GM21576 (cell line): ENCODE data around the gene CEMIP.
"Not testable (repeated sequence)": the region's sequence is repeated elsewhere in the genome, so short reads cannot be mapped to it uniquely, and the experiment has no call there.

ENCODE experiments used
- ATAC-seq: cut with Tn5 transposase; IDR thresholded peaks from one replicate; pipeline ENCODE4 v1.9.1; 2021; ENCODE audit warnings: mild to moderate bottlenecking, moderate library complexity; ENCODE audit not compliant: unreplicated experiment

CEMIP gene

DNA sequence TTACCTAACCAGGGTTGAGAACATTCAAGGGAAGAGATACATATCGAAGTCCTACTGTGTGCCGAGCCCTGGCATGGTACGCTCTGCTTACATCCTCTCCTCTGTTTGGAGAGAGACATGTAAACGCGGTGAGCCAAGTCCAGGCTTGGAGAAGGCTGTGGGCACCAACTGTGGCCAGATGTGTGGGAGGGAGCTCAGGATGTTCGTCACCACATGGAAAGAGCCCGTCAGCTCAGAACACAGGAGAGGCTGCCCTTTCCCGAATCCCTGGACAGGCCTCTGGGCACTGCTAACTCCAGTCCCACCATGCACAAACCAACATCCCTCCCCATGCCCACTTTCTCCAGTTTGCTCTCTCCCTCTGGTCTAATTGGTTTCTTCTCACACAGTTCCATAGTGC lies 167.4 kb downstream of the CEMIP start:
- no peak for ATAC-seq

DNA sequence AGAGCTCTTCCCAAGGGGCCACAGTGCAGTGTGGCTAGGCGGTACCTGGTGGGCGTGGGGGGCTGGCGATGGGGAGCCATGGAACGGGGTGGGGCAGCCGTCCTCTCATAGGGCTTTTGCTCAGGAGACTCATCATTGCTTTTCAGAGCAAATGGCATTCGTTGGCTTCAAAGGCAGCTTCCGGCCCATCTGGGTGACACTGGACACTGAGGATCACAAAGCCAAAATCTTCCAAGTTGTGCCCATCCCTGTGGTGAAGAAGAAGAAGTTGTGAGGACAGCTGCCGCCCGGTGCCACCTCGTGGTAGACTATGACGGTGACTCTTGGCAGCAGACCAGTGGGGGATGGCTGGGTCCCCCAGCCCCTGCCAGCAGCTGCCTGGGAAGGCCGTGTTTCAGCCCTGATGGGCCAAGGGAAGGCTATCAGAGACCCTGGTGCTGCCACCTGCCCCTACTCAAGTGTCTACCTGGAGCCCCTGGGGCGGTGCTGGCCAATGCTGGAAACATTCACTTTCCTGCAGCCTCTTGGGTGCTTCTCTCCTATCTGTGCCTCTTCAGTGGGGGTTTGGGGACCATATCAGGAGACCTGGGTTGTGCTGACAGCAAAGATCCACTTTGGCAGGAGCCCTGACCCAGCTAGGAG lies 169.6 kb downstream of the CEMIP start:
- no peak for ATAC-seq

DNA sequence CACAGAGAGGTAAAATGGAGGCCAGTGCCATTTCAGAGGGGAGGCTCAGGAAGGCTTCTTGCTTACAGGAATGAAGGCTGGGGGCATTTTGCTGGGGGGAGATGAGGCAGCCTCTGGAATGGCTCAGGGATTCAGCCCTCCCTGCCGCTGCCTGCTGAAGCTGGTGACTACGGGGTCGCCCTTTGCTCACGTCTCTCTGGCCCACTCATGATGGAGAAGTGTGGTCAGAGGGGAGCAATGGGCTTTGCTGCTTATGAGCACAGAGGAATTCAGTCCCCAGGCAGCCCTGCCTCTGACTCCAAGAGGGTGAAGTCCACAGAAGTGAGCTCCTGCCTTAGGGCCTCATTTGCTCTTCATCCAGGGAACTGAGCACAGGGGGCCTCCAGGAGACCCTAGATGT lies 170.6 kb downstream of the CEMIP start:
- ATAC-seq: no peak

DNA sequence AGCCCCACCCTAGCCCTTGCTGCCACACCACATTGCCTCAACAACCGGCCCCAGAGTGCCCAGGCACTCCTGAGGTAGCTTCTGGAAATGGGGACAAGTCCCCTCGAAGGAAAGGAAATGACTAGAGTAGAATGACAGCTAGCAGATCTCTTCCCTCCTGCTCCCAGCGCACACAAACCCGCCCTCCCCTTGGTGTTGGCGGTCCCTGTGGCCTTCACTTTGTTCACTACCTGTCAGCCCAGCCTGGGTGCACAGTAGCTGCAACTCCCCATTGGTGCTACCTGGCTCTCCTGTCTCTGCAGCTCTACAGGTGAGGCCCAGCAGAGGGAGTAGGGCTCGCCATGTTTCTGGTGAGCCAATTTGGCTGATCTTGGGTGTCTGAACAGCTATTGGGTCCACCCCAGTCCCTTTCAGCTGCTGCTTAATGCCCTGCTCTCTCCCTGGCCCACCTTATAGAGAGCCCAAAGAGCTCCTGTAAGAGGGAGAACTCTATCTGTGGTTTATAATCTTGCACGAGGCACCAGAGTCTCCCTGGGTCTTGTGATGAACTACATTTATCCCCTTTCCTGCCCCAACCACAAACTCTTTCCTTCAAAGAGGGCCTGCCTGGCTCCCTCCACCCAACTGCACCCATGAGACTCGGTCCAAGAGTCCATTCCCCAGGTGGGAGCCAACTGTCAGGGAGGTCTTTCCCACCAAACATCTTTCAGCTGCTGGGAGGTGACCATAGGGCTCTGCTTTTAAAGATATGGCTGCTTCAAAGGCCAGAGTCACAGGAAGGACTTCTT lies 171.3 kb downstream of the CEMIP start:
- no peak for ATAC-seq

DNA sequence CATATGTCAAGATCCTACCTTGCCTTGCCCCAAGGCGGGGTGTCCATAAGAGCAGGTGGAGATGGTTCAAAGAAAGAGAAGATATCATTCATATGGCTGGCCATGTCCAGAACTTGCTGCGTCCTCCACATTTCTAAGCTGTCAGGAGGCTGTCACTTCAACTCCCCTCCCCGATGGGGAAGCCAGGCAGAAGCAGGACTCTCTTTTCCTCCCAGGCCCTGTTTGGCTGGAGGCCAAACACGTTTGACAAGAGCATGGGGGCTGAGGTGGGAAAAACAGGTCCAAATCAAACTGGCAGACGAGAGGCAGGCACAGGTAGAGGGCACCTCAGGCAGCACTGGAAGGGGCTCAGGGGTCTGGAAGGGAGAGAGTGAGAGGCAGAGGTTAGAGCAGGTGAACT lies 172.8 kb downstream of the CEMIP start:
- no peak for ATAC-seq

DNA sequence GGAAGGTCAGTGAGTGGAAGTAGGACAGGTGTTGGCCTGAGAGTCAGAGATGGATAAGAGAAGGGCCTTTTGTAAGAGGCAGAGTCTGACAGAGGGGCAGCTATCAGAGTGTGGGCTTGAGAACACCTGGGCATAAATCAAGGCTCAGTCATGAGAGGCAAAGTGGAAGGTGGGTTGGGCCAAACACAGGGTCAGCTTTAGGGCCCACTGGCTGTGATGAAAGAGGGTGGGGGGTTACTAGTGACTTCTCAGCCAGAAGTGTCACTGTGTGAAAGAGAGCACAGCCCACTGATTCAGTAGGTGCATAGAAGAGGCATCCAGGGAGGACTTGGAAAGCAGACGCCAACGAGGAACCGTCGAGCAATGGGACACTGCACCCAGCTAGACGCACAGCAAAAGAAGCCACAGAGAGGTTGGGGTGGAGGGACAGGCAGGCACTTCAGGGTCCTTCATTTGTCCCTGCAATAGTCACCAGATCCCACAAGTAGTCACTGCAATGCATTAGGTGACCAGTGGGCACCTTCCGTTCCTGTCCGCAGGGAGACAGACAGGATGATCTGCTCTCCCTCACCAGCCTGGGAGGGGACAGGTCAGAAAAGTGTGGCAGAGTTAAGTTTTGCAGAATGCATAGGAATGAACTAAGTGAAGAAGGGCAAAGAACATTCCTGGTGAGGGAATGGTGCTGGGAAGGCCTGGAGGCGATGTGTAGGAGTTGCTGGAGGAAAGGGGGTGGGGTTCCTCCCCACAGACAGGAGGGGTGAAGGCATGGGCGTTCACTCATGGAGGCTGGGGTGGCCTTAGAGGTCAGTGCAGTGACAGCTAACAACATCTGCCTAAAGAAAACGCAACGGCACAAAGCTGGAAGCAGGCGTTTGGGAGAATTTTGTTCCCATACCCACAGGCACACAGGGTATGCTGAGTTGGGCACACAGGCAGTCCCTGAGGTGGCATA lies 174.1 kb downstream of the CEMIP start:
- no peak for ATAC-seq

DNA sequence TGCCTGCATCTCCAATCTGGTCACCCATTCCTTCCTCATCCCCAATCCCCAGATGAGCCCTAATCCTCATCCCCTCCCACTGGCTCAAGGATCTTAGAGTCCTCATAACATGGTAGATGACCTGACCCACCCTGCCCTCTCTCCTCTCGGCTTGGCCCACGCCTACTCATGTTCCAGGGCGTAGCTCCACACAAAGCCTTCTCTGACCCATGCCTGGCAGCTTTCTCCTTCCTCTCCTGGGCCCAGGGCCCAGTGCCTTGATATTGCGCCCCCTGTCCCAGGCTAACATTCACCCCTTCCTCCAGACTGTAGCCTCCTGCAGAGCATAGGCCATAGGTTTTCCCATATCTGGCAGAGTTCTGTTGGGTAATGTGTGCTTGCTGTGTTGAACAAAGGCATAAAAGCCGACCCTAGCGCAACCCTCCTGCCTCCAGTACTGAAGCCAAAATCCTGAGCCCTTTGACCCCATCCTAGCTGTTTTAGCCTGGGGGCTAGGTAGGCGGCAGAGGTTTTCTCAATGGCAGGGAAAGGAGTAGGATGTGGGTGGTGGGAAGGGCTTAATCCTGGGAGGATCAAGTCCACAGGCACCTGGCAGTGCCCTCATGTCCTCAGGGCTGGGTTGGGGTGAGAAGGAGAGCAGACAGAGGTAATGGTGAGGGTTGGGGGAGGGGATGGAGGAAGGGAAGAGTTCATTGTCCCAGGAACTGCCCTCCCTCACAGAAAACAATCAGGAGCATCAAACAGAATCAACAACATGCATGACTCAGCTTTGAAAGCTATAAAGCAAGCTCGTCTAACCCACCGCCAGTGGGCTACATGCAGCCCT lies 175.0 kb downstream of the CEMIP start:
- ATAC-seq: no peak

DNA sequence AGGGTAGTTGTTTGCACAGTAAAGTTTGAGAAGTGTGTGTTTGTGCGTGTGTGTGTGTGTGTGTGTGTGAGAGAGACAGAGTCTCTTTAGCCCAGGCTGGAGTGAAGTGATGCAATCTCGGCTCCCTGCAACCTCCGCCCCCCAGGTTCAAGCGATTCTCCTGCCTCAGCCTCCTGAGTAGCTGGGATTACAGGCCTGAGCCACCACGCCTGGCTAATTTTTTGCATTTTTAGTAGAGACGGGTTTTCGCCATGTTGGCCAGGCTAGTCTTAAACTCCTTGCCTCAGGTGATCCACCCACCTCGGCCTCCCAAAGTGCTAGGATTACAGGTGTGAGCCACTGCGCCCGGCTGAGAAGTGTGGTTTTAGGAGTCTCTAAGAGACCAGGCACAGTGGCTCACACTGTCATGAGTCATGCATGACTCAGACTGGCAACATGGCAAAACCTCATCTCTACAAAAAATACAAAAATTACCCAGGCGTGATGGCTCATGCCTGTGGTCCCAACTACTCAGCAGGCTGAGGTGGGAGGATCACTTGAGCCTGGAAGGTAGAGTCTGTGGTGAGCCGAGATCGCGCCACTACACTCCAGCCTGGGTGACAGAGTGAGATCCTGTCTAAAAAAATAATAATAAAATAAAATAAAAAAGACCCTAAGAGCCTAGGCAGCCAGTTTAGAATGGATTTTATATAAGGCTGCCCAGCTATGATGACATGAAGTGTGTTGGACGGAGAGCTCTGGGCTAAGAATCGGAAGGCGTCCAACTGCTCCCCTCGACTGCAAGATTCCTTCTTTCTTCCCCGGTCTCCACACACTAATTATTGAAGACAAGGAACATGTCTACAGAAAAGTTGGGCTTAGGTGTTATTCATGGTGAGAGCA lies 176.6 kb downstream of the CEMIP start:
- ATAC-seq: peak; percentile 47

DNA sequence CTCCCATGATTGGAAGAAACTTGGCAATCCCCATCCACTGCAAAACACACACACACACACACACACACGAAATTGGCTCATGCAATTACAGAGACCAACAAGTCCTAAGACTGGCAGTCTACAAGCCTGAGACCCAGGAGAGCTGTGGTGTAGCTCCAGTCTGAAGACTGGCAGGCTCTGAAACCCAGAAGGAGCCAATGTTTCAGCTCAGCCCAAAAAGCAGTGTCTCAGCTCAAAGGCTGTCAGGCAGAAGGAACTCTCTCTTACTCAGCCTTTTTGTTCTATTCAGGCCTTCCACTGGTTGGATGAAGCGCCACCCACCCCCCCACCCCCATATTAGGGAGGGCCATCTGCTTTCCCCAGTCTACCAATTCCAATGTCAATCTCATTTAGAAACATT lies 178.4 kb downstream of the CEMIP start:
- ATAC-seq: no peak

DNA sequence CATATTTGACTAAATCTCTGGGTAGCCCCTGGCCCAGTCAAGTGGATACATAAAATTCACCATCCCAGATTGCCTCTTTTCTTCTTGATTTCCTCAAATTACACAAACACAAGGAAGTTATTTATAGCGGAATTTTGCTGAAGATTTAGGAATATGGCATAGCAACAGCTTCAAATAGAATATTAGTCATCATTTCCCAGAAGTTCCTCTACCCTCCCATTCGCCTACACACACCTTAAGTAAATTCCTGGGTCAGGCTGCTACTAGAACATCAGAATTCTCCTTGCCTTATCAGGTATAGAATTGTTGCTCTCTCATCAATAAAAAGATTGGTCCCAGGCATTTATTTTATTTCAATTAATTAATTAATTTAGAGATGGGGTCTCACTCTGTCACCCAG lies 178.8 kb downstream of the CEMIP start:
- ATAC-seq: no peak

DNA sequence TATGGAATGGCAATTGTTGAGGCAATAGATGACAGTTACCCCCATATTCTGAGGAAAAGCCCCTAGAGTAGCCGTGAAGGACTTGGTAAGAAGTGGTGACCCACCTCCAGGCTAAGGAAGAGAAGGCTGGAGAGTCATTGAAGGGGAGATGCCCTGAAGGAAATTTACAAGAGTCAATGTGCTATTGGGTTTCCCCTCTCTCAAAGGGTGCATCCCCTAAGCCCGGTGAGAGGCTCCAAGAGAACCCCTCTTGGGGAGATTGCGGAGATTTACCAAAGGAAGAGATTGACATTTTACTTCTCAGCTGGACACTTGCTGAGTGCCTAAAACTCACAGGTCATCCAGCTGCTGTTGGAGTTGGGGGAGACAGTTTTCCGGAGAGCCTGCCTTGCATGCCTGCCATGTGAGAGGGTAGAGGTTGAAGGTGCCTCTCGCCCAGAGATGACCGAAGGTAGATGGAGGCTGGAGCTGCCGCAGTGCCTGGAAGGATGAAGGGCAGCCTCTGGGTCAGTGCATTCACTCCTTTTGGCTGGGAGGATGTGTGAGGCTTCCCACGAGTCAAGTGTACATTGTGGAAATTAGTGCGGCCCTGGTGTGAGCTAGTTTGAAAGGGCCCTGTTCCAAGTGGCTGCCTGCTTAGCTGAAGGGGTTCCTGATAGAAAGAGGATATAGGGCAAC lies 179.8 kb downstream of the CEMIP start:
- ATAC-seq: no peak

DNA sequence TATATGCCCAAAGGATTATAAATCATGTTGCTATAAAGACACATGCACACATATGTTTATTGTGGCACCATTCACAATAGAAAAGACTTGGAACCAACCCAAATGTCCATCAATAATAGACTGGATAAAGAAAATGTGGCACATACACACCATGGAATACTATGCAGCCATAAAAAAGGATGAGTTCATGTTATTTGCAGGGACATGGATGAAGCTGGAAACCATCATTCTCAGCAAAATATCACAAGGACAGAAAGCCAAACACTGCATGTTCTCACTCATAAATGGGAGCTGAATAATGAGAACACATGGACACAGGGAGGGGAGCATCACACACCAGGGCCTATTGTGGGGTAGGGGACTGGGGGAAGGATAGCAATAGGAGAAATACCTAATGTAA lies 186.3 kb downstream of the CEMIP start:
- ATAC-seq: not testable (repeated sequence)

DNA sequence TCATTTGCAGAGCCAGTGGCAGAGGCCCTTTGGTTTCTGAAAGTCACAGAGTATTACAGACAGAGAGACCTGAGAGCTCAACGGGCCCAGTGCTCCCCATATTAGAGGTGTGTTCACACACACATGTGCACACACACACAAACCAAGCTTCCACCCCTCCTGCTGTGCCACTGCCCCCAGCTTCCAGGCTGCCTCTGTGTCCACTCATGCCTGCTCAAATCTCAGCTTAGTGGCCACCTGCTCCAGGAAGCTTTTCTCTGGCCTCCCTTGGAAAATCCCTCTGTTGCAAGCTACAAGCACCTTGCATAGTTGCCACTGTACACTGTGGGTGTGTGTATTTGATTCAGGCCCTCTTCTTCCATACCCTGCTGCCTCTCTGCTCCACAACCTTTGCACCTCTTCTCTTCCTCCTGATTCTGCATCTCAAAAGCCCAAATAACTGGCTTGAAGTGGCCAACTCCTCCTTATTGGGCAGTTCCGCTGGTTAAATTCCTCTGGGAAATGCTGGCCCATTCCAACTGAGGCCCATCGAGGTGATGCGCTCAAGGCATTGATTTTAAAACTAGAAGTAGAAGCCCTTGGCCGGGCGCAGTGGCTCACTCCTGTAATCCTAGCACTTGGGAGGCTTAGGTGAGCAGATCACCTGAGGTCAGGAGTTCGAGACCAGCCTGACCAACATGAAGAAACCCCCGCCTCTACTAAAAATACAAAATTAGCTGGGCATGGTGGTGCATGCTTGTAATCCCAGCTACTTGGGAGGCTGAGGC lies 187.4 kb downstream of the CEMIP start:
- ATAC-seq: no peak

DNA sequence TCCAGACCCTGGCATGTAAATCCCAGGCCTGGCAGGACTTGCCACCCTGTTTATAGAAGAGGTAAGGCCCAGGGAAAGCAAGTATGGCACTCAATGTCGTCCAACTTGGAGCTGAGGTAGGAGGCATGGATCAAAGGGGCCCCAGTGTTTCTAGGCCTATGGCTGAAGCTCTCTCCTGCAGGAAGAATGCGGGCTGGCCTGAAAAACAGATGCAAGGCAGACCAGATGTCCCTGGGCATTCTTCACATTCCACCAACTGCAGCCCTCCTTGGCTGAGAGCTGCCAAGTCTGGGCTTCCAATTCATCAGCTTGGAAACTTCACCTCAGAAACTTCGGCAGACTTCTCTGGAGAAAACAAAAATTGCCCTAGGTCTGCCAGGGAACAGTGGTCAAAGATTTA lies 188.3 kb downstream of the CEMIP start:
- no peak for ATAC-seq

DNA sequence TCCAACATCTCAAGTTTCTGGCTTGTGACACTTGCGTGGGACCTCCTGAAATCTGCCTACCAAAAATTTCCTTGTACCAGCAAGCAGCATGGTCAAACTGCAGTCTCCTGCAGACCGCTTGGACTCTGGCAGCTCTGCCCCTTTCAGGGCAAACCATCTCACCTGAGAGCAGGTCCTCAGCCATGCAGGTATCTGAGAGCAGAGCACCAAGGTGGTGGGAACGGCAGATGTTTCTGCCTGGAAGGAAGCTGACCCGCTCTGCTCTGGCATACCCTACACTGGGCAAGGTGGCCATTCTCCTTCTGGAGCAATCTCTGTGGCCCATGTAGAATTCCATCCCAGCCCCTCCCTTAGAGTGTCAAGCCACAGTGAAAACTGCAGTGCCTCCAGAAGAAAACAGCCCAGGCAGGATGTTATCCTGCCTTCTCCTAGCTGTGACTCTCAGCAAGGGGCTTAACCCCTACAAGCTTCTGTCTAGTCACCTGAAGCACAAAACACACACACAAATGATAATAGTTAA lies 188.9 kb downstream of the CEMIP start:
- no peak for ATAC-seq

DNA sequence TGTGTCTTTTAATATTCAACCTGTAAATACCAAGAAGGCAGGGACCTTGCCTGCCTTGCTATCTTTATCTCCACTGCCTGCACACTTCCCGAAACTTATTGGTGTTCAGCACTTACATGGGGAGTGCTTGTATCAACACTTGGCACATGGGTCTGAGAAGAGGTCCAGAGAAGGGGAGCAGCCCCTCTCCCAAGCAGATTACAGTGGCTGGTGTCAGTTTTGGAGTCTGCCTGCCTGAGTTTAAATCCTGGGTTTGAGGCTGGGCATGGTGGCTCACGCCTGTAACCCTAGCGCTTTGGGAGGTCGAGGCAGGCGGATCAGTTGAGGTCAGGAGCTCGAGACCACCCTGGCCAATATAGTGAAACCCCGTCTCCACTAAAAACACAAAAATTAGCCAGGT lies 190.1 kb downstream of the CEMIP start:
- ATAC-seq: no peak

DNA sequence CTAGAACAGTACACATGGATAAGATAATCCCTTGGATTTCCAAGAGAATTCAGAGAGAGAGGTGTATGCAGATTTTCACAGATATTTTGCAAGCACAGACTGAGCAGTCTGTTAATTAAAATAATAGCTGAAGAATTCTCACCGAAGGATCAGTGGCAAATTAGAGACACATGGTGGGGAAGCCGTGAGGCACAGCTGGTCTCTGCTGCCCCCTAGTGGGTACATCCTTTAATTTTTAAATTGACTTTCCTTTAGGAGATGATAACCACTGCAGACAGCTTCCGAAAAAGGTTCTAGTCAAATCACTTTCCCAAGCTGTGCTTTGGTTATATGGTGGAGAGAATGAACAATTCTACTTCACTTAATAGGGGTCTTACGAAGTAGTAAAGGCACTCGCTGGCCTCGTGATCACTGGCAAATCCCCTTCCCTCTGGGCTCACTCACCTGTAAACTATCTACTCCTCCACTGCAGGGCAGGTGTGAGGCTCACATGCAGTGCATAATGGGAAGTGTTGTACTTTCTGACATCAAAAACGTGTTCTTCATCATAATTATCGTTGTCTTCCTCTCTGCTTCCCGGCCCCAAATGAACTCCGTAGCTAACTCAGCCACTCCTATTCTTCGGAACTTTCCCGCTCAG lies 191.0 kb downstream of the CEMIP start:
- no peak for ATAC-seq

DNA sequence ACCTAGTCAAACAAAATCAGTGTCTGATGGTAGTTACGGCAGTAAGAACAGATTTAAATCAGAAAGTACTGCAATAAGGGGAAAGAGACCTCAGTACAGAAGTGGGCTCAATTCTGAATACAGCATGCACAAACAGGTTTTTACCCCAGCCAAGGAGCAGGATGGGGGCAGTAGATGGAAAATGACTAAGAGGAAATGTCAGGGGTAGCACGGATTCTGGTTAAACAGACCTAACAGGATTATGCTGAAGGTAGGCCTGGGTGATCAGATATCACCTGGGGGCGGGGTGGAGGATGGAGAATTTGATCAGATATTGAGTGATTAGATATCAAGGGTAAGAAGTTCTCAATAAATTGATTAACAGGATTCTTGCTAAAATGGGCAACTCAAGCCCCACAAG lies 191.5 kb downstream of the CEMIP start:
- ATAC-seq: no peak
